ENCODE results near the gene INPP5A. TPM values are rescaled to one million over a fixed set of nuclear protein-coding genes. Genes with fewer than 3 reads are reported as not detected.

The INPP5A gene
- total and polyA plus RNA-seq, 10 of the 15 experiments (the other 5 are each of a cell fraction or from before 2014, with no cell fraction given) = 0.52 to 15.0 (median 6.3) TPM

DNA sequence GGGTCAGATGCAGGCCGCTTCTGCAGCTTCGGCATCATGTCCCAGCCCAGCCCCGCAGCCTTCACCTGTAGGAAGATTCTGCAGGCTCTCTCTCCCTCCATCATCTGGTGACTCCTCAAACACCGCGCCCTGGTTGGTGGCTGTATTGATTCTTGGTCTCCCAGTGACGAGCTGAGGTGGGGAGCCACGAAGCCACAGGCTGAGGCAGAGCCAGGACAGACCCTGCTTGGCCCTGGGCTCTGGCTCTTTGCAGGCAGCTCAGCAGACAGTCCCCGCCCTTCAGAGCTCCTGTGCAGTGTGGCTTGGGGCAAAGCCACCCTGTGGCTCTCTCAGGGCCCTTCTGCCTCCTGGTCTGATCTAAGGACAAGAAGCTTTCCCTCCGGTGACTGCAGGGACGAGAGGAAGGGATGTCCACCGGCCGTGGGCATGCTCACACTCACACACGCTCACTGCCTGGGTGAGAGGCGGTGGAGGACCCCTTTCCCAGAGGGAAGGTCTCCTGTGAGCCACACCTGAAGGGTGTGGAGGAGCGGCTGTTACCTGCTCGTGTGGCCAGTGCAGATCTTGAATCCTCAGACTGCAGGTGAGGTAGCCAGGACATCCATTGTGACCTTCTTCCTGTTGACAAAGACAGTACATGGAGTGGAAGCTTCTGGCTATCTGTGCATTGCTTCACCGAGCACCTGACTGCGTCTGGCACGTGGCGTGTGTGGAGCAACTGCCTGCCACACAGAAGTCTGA lies 79.6 kb downstream of the INPP5A start:
- Histone ChIP-seq H3K4me3 (no peak overlapping the region), H3K27me3 (replicated peaks in 1 of 2; ENCODE audit: control insufficient read depth in 2 of 2, insufficient read depth in 2 of 2, low read length in 1 of 2) (no peaks in the 10 kb centered on the region), H2AFZ (ENCODE audit: control insufficient read depth, low read depth, low read length) (no peak overlapping the region), H4K20me1 (ENCODE audit: control insufficient read depth, insufficient read depth) (no peaks in the 10 kb centered on the region), H3K4me1 (ENCODE audit: control insufficient read depth, insufficient read depth, low read length) (no peaks in the 10 kb centered on the region), H3K9me3 (replicated peaks; ENCODE audit: control insufficient read depth, insufficient read depth, low read length) (peaks cover 2% of the 10 kb centered on the region; the same call in 1 of the 3 replicates), H3K36me3 (ENCODE audit: control insufficient read depth in 2 of 2, insufficient read depth in 2 of 2, low read length in 1 of 2) (peaks cover 0 to 4% of the 10 kb centered on the region in 2 experiments; a peak in 2 of 4 replicates), H3K4me2 (ENCODE audit: control insufficient read depth, insufficient read depth) (no peak overlapping the region), H3K9ac (ENCODE audit: control insufficient read depth, insufficient read depth, low read length) (no peak overlapping the region), H3K27ac (ENCODE audit: control insufficient read depth, insufficient read depth) (no peak overlapping the region), H3K79me2 (ENCODE audit: control insufficient read depth, insufficient read depth, low read length) (no peaks in the 10 kb centered on the region)
- BruUV-seq (replicated peaks) = no TSS peak
- DNase-seq (ENCODE audit: low read depth, low spot score) (no peak), FAIRE-seq (no peak), ATAC-seq (no peak)
- in situ Hi-C loops (cut with MboI) = no loop called here
- POLR2A ChIA-PET = no interaction called here
- RAD21 ChIA-PET (ENCODE audit: unreplicated experiment) = no interaction called here
- intact Hi-C loops (cut with micrococcal nuclease; ENCODE audit: unreplicated experiment) = no loop called here
- CTCF ChIA-PET = interaction anchor here (1.3 kb wide), 1 partner anchor 19 kb away, joined by 4 read pairs; no protein-coding TSS in a partner anchor
- TF ChIP-seq ESRRA (IDR thresholded peaks at IDR 0.05; ENCODE audit: low read length) = no peak
- no peak for TF ChIP-seq ZNF207 (IDR thresholded peaks at IDR 0.05; ENCODE audit: borderline replicate concordance)
- TF ChIP-seq, protein P1, sequence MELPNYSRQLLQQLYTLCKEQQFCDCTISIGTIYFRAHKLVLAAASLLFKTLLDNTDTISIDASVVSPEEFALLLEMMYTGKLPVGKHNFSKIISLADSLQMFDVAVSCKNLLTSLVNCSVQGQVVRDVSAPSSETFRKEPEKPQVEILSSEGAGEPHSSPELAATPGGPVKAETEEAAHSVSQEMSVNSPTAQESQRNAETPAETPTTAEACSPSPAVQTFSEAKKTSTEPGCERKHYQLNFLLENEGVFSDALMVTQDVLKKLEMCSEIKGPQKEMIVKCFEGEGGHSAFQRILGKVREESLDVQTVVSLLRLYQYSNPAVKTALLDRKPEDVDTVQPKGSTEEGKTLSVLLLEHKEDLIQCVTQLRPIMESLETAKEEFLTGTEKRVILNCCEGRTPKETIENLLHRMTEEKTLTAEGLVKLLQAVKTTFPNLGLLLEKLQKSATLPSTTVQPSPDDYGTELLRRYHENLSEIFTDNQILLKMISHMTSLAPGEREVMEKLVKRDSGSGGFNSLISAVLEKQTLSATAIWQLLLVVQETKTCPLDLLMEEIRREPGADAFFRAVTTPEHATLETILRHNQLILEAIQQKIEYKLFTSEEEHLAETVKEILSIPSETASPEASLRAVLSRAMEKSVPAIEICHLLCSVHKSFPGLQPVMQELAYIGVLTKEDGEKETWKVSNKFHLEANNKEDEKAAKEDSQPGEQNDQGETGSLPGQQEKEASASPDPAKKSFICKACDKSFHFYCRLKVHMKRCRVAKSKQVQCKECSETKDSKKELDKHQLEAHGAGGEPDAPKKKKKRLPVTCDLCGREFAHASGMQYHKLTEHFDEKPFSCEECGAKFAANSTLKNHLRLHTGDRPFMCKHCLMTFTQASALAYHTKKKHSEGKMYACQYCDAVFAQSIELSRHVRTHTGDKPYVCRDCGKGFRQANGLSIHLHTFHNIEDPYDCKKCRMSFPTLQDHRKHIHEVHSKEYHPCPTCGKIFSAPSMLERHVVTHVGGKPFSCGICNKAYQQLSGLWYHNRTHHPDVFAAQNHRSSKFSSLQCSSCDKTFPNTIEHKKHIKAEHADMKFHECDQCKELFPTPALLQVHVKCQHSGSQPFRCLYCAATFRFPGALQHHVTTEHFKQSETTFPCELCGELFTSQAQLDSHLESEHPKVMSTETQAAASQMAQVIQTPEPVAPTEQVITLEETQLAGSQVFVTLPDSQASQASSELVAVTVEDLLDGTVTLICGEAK (IDR thresholded peaks at IDR 0.05; ENCODE audit: borderline replicate concordance) = no peak
- TF ChIP-seq HCFC1 (IDR thresholded peaks at IDR 0.05; ENCODE audit: low read length) = no peak
- no peak for TF ChIP-seq SMC3 (IDR thresholded peaks at IDR 0.05; ENCODE audit: borderline replicate concordance, low read length)
- no peak for TF ChIP-seq BHLHE40 (IDR thresholded peaks at IDR 0.05; ENCODE audit: borderline replicate concordance in 1 of 2, low read depth in 2 of 2, low read length in 1 of 2)
- 93% methylated on average over 20 of the region's 20 CpGs for WGBS (ENCODE audit: insufficient coverage, insufficient replicate concordance, low lambda C conversion rate, missing lambda C conversion rate)
- SMC1A ChIA-PET (ENCODE audit: uncharacterized antibody, unreplicated experiment) = interaction anchor here (1.2 to 1.9 kb wide), 3 partner anchors 23 to 158 kb away, joined by 3 to 5 read pairs (median 4); no protein-coding TSS in a partner anchor

All from GM12878 (cell line).